NCI-H2107 treated with DMSO at 0.1 percent for 48 hours (cell line): ENCODE results near the gene CAPN9.

Source experiments
- DNase-seq: peaks from one replicate; lab custom pipeline; 2025; ENCODE audit not compliant: unreplicated experiment; lab: John Stamatoyannopoulos, UW

CAPN9 gene

GRCh38 chr1:230745071-230745470 is 2.1 kb upstream of the CAPN9 start:
- DNase-seq, result no peak

GRCh38 chr1:230746617-230747016 is 571 bp upstream of the CAPN9 start:
- DNase-seq, result no peak

- DNase-seq, result no peak
Observed at GRCh38 chr1:230747890-230748800, 957 bp downstream of the CAPN9 start.

- DNase-seq, result no peak
Observed at GRCh38 chr1:230749150-230749549, 2.0 kb downstream of the CAPN9 start.

- DNase-seq, result peak; percentile 42
Observed at GRCh38 chr1:230749635-230750034, 2.4 kb downstream of the CAPN9 start.

GRCh38 chr1:230750576-230750975 is 3.4 kb downstream of the CAPN9 start:
- no peak for DNase-seq

- no peak for DNase-seq
Observed at GRCh38 chr1:230750986-230751625, 3.9 kb downstream of the CAPN9 start.

GRCh38 chr1:230752407-230752806 is 5.2 kb downstream of the CAPN9 start:
- peak; percentile 96 for DNase-seq

GRCh38 chr1:230753191-230753585 is 6.0 kb downstream of the CAPN9 start:
- no peak for DNase-seq

- DNase-seq, result peak; percentile 95
Observed at GRCh38 chr1:230753586-230754251, 6.5 kb downstream of the CAPN9 start.

GRCh38 chr1:230754796-230755195 is 7.6 kb downstream of the CAPN9 start:
- no peak for DNase-seq

GRCh38 chr1:230757856-230758708 is 10.9 kb downstream of the CAPN9 start:
- DNase-seq, result no peak

- no peak for DNase-seq
Observed at GRCh38 chr1:230758709-230759368, 11.7 kb downstream of the CAPN9 start.

GRCh38 chr1:230759369-230760065 is 12.3 kb downstream of the CAPN9 start:
- DNase-seq, result no peak

GRCh38 chr1:230760360-230760827 is 13.2 kb downstream of the CAPN9 start:
- peak; percentile 93 for DNase-seq

GRCh38 chr1:230761443-230762167 is 14.4 kb downstream of the CAPN9 start:
- no peak for DNase-seq

GRCh38 chr1:230763927-230764591 is 16.9 kb downstream of the CAPN9 start:
- no peak for DNase-seq

GRCh38 chr1:230766318-230766717 is 19.1 kb downstream of the CAPN9 start:
- no peak for DNase-seq
